CD14-positive monocyte (primary cell): ENCODE data around the gene OXGR1. TPM values are rescaled to one million over a fixed set of nuclear protein-coding genes. Genes with fewer than 3 reads are reported as not detected.

Experiments
- DNase-seq, 3 donors: peaks; one replicate each; pipeline ENCODE4 v3.0.0-alpha.2; 2011 to 2022
- H2AFZ ChIP-seq: 2 replicates; pipeline ENCODE4 v1.6.0; 2012; ENCODE audit warnings: mild to moderate bottlenecking, low read depth, low read length, inconsistent platforms; ENCODE audit not compliant: insufficient read depth, poor library complexity, severe bottlenecking
- H3K27ac ChIP-seq, 2 donors: 1 replicate in 1 of 2; 2 replicates in 1 of 2; pipeline ENCODE4 v1.5.1; 2012 to 2013; ENCODE audit warnings: low read length in 2 of 2, control low read depth in 1 of 2, inconsistent platforms in 1 of 2, low read depth in 1 of 2, mild to moderate bottlenecking in 1 of 2
- H3K27me3 ChIP-seq, 2 donors: one replicate each; pipeline versions ENCODE4 v1.6.0 to v1.6.1; 2011 to 2013; ENCODE audit warnings: low read length in 2 of 2; ENCODE audit not compliant: control insufficient read depth in 2 of 2, insufficient read depth in 2 of 2
- H3K36me3 ChIP-seq, 2 donors: replicated peaks in 1 of 2; 1 replicate in 1 of 2; 2 replicates in 1 of 2; pipeline versions ENCODE4 v1.5.1 to v1.6.1; 2012 to 2013; ENCODE audit warnings: low read length in 2 of 2, control low read depth in 1 of 2, inconsistent platforms in 1 of 2, mild to moderate bottlenecking in 1 of 2; ENCODE audit not compliant: insufficient read depth in 2 of 2, control insufficient read depth in 1 of 2
- H3K4me1 ChIP-seq, 2 donors: 1 replicate in 1 of 2; 2 replicates in 1 of 2; pipeline versions ENCODE4 v1.5.1 to v1.6.1; 2012 to 2013; ENCODE audit warnings: low read length in 2 of 2, control low read depth in 1 of 2, inconsistent platforms in 1 of 2, mild to moderate bottlenecking in 1 of 2, moderate library complexity in 1 of 2; ENCODE audit not compliant: insufficient read depth in 2 of 2, control insufficient read depth in 1 of 2
- H3K4me2 ChIP-seq: replicated peaks from 2 replicates; pipeline ENCODE3; 2012; ENCODE audit warnings: low read length, moderate library complexity, mild to moderate bottlenecking; ENCODE audit not compliant: poor library complexity, severe bottlenecking; ENCODE audit errors: extremely low read depth
- H3K4me3 ChIP-seq, 3 experiments: fragments of 200-600 bp in 1 of 3; sonication (generic) in 1 of 3; replicated peaks in 1 of 3; 1 replicate in 2 of 3; 2 replicates in 1 of 3; pipeline ENCODE4 v1.5.1; 2011 to 2013; ENCODE audit warnings: low read length in 3 of 3, mild to moderate bottlenecking in 3 of 3, control low read depth in 2 of 3, low read depth in 2 of 3, inconsistent platforms in 1 of 3, moderate library complexity in 1 of 3
- H3K79me2 ChIP-seq: 2 replicates; pipeline ENCODE4 v1.6.0; 2012; ENCODE audit warnings: mild to moderate bottlenecking, control low read depth, inconsistent platforms, low read length, moderate library complexity; ENCODE audit not compliant: insufficient read depth
- H3K9ac ChIP-seq: 2 replicates; pipeline ENCODE4 v1.6.0; 2017; ENCODE audit warnings: low read length, mild to moderate bottlenecking; ENCODE audit not compliant: insufficient read depth, poor library complexity, severe bottlenecking
- H3K9me3 ChIP-seq, 2 donors: replicated peaks in 1 of 2; 1 replicate in 1 of 2; 2 replicates in 1 of 2; pipeline versions ENCODE4 v1.5.1 to v1.6.1; 2012 to 2013; ENCODE audit warnings: low read length in 2 of 2, control low read depth in 1 of 2; ENCODE audit not compliant: control insufficient read depth in 1 of 2, insufficient read depth in 1 of 2
- H4K20me1 ChIP-seq: 2 replicates; pipeline ENCODE4 v1.6.0; 2012; ENCODE audit warnings: mild to moderate bottlenecking, low read length, control low read depth, moderate library complexity; ENCODE audit not compliant: insufficient read depth
- H3K27ac Mint-ChIP-seq, 7 donors: one replicate each; pipeline ENCODE4 v1.8.0; 2020; ENCODE audit warnings: mild to moderate bottlenecking in 7 of 7, mixed read lengths in 7 of 7, moderate library complexity in 6 of 7, inconsistent platforms in 2 of 7
- H3K27me3 Mint-ChIP-seq, 3 donors: one replicate each; pipeline ENCODE4 v1.8.0; 2021 to 2022; ENCODE audit warnings: low read depth in 3 of 3, mild to moderate bottlenecking in 3 of 3, mixed read lengths in 3 of 3, moderate library complexity in 3 of 3, inconsistent platforms in 1 of 3
- H3K36me3 Mint-ChIP-seq, 2 donors: one replicate each; pipeline ENCODE4 v1.8.0; 2020; ENCODE audit warnings: mixed read lengths in 2 of 2, inconsistent platforms in 1 of 2, mild to moderate bottlenecking in 1 of 2
- H3K4me1 Mint-ChIP-seq: one replicate; pipeline ENCODE4 v1.8.0; 2020; ENCODE audit warnings: mild to moderate bottlenecking, mixed read lengths
- H3K4me3 Mint-ChIP-seq, 2 donors: one replicate each; pipeline ENCODE4 v1.8.0; 2020; ENCODE audit warnings: mild to moderate bottlenecking in 2 of 2, mixed read lengths in 2 of 2, moderate library complexity in 1 of 2
- H3K9me3 Mint-ChIP-seq, 7 donors: one replicate each; pipeline ENCODE4 v1.8.0; 2020 to 2022; ENCODE audit warnings: mixed read lengths in 7 of 7, mild to moderate bottlenecking in 6 of 7, moderate library complexity in 6 of 7, inconsistent platforms in 2 of 7
- WGBS: methylation state at CpG from one replicate; pipeline ENCODE4 v1.1.5; 2013; ENCODE audit warnings: missing lambda C conversion rate; ENCODE audit not compliant: insufficient coverage; 5-methylcytosine and 5-hydroxymethylcytosine counted together
- intact Hi-C, 2 donors: fragments of 100-400 bp; cut with micrococcal nuclease; formaldehyde crosslinking; loops; one replicate each; pipeline versions ENCODE4 v1.15.0 to v1.15.1; 2023
- polyA plus RNA-seq, 3 donors: library from polyadenylated mRNA; depleted of rRNA in 1 of 3; unstranded in 2 of 3; stranded (reverse) in 1 of 3; fragments of 300-500 nt in 2 of 3; fragments of >200 nt in 1 of 3; fragmentation: Illumina TruSeq in 2 of 3; gene quantifications; 1 replicate in 2 of 3; 2 replicates in 1 of 3; pipeline ENCODE4 v1.2.3, GENCODE V29; 2012 to 2021
- TF ChIP-seq, protein P1 (sequence below): fragments of 200-600 bp; IDR thresholded peaks from one replicate; pipeline ENCODE4 v1.8.0; 2022; ENCODE audit warnings: antibody characterized with exemption, mild to moderate bottlenecking

OXGR1 gene
- polyA plus RNA-seq, 3 donors = 0.22 to 0.27 TPM; not detected in 1

DNA sequence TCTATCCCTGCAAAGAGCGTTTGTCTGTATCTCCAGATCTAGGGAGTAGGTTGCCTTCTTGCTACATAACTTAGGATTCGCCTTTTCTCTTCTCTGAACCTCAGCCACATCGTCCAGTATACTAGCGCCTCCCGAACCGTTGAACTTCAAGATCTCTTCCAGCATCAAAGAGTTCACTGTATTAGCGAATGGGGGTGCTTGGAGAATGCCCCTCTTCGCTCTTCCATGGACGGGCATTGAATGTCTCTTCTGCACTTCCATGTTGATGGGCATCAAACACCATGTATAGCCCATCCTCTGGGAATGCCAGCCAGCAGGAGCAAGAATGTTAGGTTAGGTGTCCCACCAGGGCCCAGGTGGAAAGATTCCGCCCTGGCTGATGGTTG, 575 bp upstream of the OXGR1 start:
- TF ChIP-seq, protein P1, sequence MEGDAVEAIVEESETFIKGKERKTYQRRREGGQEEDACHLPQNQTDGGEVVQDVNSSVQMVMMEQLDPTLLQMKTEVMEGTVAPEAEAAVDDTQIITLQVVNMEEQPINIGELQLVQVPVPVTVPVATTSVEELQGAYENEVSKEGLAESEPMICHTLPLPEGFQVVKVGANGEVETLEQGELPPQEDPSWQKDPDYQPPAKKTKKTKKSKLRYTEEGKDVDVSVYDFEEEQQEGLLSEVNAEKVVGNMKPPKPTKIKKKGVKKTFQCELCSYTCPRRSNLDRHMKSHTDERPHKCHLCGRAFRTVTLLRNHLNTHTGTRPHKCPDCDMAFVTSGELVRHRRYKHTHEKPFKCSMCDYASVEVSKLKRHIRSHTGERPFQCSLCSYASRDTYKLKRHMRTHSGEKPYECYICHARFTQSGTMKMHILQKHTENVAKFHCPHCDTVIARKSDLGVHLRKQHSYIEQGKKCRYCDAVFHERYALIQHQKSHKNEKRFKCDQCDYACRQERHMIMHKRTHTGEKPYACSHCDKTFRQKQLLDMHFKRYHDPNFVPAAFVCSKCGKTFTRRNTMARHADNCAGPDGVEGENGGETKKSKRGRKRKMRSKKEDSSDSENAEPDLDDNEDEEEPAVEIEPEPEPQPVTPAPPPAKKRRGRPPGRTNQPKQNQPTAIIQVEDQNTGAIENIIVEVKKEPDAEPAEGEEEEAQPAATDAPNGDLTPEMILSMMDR = no peak
- Histone ChIP-seq H4K20me1 (no peaks in the 10 kb centered on the region), H3K27me3 (peaks cover 9 to 24% of the 10 kb centered on the region in 2 donors), H3K4me3 (peak overlapping the region in 1 of 3 experiments; percentile 77), H3K9ac (no peak overlapping the region), H2AFZ (peak overlapping the region; percentile 79), H3K79me2 (no peaks in the 10 kb centered on the region), H3K4me2 (peak overlapping the region; percentile 85), H3K4me1 (peaks cover 41 to 57% of the 10 kb centered on the region in 2 donors), H3K9me3 (peaks cover 0 to 6% of the 10 kb centered on the region in 2 donors), H3K27ac (no peak overlapping the region), H3K36me3 (no peaks in the 10 kb centered on the region)
- Mint-ChIP-seq H3K27me3 (peaks cover 29 to 38% (median 37%) of the 10 kb centered on the region in 3 donors), H3K4me1 (peaks cover 51% of the 10 kb centered on the region), H3K36me3 (no peaks in the 10 kb centered on the region), H3K9me3 (peaks cover 3 to 9% (median 7%) of the 10 kb centered on the region in 7 donors), H3K27ac (peak overlapping the region in 1 of 7 donors; percentile 61), H3K4me3 (peak overlapping the region; percentile 74 to 90)
- WGBS = 72% methylated on average over 3 of the region's 10 CpGs
- intact Hi-C loops = no loop called here
- DNase-seq = no peak

DNA sequence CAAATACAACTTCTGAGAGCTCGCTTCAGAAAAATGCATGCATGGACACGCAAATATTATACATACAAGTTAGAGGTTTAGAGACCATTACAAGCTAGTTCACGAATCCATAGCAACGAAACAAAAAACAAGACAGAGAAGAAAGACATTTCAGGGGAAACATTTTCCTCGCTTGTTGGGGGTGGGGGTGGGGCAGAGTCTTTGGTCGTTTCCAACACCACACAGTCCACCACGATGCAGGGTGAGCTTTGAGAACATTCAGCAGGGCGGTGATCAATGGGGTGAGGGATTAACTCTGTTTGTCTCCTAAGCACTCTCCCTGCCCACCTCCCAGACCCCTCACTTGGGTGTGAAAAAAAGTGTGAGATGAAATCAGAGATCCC, 651 bp downstream of the OXGR1 start:
- peaks cover 3 to 9% (median 7%) of the 10 kb centered on the region in 7 donors for H3K9me3 Mint-ChIP-seq
- peaks cover 39% of the 10 kb centered on the region for H3K4me1 Mint-ChIP-seq
- no CpG with 5 or more reads among the region's 8 CpGs for WGBS
- H3K9ac ChIP-seq = no peak overlapping the region
- H3K4me3 Mint-ChIP-seq = peak overlapping the region; percentile 74 to 90
- H2AFZ ChIP-seq = peak overlapping the region; percentile 79
- H3K27me3 Mint-ChIP-seq = peaks cover 30 to 41% (median 38%) of the 10 kb centered on the region in 3 donors
- intact Hi-C loops = no loop called here
- no peaks in the 10 kb centered on the region for H3K79me2 ChIP-seq
- no peak for DNase-seq
- no peaks in the 10 kb centered on the region for H3K36me3 Mint-ChIP-seq
- peaks cover 0 to 6% of the 10 kb centered on the region in 2 donors for H3K9me3 ChIP-seq
- H3K27ac Mint-ChIP-seq = no peak overlapping the region
- peaks cover 28 to 44% of the 10 kb centered on the region in 2 donors for H3K4me1 ChIP-seq
- TF ChIP-seq, protein P1 = no peak
- H3K36me3 ChIP-seq = no peaks in the 10 kb centered on the region
- H3K4me3 ChIP-seq = peak overlapping the region; percentile 34 to 77 (median 43)
- H3K27ac ChIP-seq = no peak overlapping the region
- peaks cover 9 to 24% of the 10 kb centered on the region in 2 donors for H3K27me3 ChIP-seq
- H4K20me1 ChIP-seq = no peaks in the 10 kb centered on the region
- peak overlapping the region; percentile 85 for H3K4me2 ChIP-seq
